HG02678 (cell line): ENCODE measurements around the gene PTGDS.

ENCODE experiments used
- ATAC-seq: cut with Tn5 transposase; IDR thresholded peaks from one replicate; pipeline ENCODE4 v1.9.1; 2021; ENCODE audit warnings: mild to moderate bottlenecking, moderate library complexity; ENCODE audit not compliant: unreplicated experiment

PTGDS gene

DNA sequence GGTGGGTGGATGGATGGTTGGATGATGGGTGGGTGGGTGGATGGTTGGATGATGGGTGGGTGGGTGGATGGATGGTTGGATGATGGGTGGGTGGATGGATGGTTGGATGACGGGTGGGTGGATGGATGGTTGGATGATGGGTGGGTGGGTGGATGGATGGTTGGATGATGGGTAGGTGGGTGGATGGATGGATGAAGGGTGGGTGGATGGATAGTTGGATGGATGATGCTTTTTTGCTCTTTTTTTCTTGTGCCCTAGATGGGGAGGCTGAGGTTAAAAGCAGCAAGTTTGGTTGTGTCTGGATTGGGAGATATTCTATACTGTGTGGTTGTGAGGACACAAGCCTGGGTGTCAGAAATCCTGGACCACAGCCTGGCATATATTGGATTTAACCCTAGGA is 19.8 kb upstream of the PTGDS start:
- ATAC-seq: no peak

- ATAC-seq: no peak
Measured at GRCh38 chr9:136957901-136958300, 19.4 kb upstream of the PTGDS start.

GRCh38 chr9:136958473-136958872 is 18.8 kb upstream of the PTGDS start:
- ATAC-seq: no peak

DNA sequence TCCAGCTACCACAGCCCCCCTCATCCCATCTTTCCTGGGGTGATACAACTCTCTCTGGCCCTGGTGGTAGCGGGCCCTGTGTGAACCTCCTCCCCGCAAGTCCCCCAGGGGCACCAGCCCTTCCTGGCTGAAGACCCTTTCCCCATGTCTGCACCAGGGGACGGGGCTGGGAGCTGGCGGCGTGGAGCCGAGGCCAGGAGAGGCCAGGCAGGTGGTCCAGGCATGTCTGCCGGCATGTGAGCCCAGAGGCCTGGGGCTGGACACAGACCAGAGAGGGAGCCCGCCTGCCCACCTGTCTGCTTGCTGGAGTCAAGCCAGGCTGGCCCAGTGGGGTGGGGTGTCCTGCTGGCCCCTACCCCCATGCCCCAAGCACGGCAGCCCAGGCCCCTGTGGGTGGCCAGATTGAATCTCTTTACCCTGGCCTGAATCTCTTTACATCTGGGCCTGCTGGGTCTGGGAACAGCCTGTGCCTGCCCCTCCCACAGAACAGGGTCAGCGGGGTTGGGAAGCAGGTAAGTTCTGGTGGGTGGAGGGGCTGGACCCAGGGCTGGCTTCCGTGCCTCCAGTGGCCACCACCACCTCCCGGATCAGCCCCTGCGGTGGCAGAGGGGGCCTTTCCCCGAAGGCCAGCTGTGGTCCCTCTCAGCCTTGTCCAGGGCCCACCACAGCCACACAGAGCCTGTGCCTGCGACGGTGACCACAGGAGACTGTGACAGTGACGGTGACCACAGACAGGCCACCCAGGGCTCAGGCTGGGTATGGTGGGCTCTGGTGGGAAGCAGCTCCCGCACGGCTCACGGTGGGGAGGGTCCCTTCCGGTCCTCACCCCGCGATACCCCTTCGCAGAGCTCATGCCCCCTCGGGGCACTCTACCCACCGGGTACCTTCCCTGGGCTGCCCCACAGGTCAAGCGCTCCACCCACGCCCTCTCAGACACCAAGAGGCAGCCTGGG is 18.1 kb upstream of the PTGDS start:
- ATAC-seq: no peak

GRCh38 chr9:136960212-136960937 is 16.9 kb upstream of the PTGDS start:
- no peak for ATAC-seq

- no peak for ATAC-seq
Measured at GRCh38 chr9:136960938-136961275, 16.4 kb upstream of the PTGDS start.

DNA sequence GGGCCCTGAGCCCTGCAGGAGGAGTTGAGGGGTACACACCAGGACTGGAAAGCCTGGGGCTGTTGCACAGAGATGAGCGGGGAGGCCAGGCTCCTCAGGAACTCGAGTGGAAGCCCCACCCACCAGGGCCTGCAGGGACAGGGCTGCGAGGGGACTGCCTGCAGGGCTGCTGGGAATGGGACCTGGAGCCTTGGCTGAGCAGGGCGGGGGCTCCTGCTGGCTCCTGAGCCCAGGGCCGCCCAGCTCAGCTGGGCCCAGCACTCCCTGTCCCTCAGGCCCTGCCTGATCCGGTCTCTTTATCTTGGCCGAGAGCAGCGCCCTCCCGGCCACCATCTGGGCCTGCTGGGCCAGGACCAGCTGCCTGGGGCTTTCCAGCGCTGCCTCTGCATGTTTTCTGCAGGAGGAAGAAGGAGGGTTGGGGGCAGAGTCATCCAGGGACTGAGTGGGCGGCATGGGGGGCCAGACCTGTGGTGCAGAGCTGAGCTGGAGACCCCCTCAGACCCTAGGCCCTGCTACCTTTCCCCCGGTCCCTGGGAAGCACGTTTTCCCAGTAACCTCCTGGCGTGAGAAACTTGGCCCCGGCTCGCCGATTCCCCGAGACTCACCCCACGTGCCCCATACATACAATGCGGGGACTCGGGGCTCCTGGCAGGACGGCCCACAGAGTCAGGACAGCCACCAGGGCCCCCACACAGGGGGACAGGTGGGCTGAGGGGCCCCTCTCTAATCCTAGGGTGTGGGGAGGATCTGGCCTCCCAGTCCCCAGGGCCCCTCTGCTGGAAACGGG is 15.8 kb upstream of the PTGDS start:
- no peak for ATAC-seq

DNA sequence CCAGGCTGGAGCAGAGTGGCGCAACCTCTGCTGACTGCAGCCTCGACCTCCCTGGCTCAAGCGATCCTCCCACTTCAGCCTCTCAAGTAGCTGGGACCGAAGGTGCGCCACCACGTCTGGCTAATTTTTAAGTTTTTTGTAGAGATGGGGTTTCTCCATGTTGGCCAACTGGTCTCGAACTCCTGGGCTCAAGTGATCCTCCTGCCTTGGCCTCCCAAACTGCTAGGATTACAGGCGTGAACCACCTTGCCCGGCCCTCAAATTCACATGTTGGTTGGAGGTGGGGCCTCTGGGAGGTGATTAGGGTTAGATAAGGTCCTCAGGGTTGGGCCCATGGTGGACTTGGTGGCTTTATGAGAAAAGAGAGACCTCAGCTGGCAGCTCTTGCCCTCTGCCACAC is 15.1 kb upstream of the PTGDS start:
- no peak for ATAC-seq

DNA sequence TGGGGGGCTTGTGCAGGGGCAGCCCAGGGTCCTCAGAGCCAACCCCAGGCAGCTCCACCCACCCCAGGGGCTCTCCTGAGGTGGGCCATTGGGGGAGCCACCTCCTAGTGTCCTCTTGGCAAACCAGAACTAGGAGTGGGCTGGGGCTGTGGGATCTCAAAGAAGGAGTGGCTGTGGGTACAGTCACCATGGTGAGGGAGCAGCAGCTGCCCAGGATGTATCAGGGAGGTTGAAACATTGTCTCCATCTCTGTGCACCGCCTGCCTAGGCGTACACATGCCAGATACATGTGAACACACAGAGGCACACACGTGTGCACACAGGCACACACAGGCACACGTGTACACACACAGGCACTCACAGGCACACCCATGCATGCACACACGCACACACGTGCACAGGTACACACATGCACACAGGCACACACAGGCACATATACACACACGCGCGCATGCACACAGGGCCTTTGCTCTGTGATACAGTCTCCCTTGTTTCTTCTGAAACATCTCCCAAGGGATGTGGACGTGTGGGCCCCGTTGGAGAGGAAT is 14.5 kb upstream of the PTGDS start:
- no peak for ATAC-seq

- ATAC-seq: no peak
Measured at GRCh38 chr9:136963341-136963740, 14.0 kb upstream of the PTGDS start.

GRCh38 chr9:136963751-136964150 is 13.6 kb upstream of the PTGDS start:
- no peak for ATAC-seq

DNA sequence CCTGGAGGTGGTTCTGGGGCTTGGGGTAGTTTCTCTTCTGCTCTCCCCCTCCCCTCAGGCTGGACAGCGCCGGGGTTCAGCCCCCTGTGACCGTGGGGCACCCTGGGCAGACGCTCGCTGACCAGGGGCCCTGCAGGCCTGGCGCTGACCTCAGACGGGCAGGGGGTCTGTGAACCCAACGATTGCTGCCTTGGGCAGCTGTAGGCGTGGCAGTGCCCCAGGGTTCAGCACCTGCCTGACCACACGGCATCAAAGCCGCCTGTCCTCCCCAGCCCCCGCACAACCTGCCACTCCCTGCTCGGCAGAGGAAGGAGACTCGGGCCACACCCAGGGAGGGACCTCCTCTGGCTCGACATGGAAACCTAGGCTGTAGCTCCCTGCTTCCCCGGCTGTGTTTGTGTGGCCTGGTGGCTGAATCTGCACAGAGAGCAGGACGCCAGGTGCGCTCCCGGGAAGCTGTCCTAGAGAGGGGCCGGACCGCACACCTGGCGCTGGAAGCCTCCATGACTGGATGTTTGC is 13.1 kb upstream of the PTGDS start:
- no peak for ATAC-seq

GRCh38 chr9:136964833-136965422 is 12.4 kb upstream of the PTGDS start:
- no peak for ATAC-seq

DNA sequence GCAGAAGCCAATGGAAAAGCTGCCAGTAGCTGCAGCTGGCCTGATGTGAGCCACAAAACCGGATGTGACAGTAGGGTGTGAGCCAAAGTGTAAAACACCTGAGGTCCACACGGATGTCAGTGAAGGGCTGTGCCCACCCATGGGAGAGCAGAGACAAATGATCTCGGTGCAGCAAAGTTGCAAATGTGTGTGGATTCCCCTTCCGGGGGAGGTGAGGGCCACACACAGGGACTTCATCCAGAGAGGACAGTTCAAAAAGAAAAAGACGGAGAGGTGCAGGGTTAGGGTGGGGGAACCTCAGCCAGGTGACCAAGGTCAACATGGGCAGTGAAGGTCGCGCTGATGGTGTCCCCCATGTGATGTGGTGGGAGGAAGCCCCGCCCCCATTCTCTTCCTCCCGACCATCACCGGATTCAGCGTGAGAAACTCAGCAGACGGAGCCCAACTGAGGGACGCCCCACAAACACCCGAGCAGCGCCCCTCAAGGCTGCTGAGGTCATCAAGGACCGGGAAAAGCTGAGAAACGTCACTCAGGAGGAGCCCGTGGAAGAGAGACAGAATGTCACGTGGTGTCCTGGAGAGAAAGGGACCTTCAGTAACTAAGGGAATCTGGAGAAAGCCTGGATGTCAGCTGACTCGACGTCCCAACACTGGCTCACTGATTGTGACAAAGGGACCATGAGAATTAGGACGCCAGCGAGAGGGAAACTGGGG is 11.4 kb upstream of the PTGDS start:
- ATAC-seq: no peak

DNA sequence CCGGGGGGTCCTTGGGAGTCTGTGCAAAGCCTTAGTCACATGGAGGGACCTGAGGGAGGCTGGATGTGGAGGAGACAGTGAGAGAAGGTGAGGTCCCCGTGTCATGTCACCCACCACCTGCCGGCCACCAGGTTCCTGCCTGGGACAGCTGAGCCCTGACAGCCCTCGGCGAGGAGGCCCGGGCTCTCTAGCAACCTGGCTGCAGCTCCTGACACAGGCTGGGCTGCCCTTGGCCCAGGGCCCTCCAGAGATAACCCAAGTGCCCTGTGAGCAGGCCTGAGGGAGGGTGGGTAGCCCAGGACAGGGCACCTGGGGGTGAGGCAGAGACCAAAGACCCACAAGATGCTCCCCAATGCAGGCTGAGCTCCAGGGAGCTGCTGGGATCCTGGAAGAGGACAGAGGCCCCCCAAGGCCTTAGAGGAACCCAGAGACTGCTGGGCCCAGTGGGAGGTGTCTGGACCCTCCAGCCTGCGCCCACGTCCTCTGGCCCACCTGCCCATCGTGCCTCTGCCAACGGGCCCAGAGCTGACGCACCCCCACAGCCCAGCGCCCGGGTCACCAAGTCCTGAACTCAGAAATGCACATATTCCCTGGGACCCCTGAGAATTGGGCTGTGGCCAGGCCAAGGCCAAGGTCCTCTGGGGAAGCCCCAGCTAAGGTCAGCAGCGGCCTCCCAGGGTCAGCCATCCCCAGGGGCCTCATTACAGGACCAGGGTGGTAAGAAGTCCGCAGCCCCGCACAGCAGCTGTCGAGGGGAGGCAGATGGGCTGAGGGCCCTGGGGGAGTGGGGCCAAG is 8.8 kb upstream of the PTGDS start:
- no peak for ATAC-seq

- no peak for ATAC-seq
Measured at GRCh38 chr9:136969150-136969549, 8.2 kb upstream of the PTGDS start.

DNA sequence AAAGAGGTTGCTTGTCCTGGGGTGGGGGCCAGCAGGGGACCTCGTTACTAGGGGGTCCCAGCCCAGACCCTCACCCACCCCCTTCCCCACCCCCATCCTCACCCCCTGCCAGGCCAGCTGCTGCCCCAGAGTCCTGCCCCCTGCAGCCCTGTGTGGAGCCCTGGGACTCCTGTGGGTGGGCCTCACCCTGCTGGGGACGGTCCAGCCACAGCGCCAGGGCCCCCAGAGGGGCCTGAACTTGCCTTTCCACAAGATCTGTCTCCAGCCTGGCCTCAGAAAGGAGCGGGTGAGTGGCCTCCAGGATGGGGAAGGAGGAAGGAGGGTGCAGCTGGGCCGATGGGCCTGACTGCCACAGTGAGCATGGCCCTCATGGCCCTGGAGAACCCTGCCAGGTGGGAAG is 7.5 kb upstream of the PTGDS start:
- no peak for ATAC-seq

- no peak for ATAC-seq
Measured at GRCh38 chr9:136970361-136970760, 6.9 kb upstream of the PTGDS start.

GRCh38 chr9:136971746-136972145 is 5.6 kb upstream of the PTGDS start:
- ATAC-seq: no peak
